ENCODE results near the gene DNAJC7. TPM values are rescaled to one million over a fixed set of nuclear protein-coding genes. Genes with fewer than 3 reads are reported as not detected.
A peak's percentile ranks its signal among the peaks of the same experiment; 100 is the strongest.
"Not testable (repeated sequence)": the region's sequence is repeated elsewhere in the genome, so short reads cannot be mapped to it uniquely, and the experiment has no call there.

Gene DNAJC7
- total and polyA plus RNA-seq, 2 experiments from 2014 or later, result 50.1 to 73.6 TPM

- peaks cover 22% of the 10 kb centered on the region for H3K4me1 ChIP-seq (ENCODE audit: insufficient read depth)
- peaks cover 9% of the 10 kb centered on the region for H4K20me1 ChIP-seq (ENCODE audit: insufficient read depth, poor library complexity, severe bottlenecking)
- DNase-seq (ENCODE audit: low spot score), result no peak
- H2AFZ ChIP-seq, result no peak overlapping the region
- no peaks in the 10 kb centered on the region for H3K9me2 ChIP-seq (replicated peaks; ENCODE audit: insufficient read depth)
- H3K79me2 ChIP-seq, result peaks cover 63% of the 10 kb centered on the region
- H3K27ac ChIP-seq, result no peak overlapping the region
- TF ChIP-seq CTCF (IDR thresholded peaks at IDR 0.05; ENCODE audit: poor library complexity), result no peak
- no peak for TF ChIP-seq EZH2phosphoT487 (IDR thresholded peaks at IDR 0.05; ENCODE audit: low read depth, severe bottlenecking, unreplicated experiment)
- no peak for TF ChIP-seq EZH2 (IDR thresholded peaks at IDR 0.05; ENCODE audit: borderline replicate concordance)
- no peak overlapping the region for H3K4me3 ChIP-seq
- H3K27me3 ChIP-seq, result no peaks in the 10 kb centered on the region
- peak overlapping the region; percentile 80 for H3K4me2 ChIP-seq
- H3K9me3 ChIP-seq (ENCODE audit: low read depth), result no peaks in the 10 kb centered on the region
- H3K36me3 ChIP-seq (replicated peaks; ENCODE audit: insufficient read depth, low read depth), result no peaks in the 10 kb centered on the region
- 99% methylated on average over 4 of the region's 4 CpGs for WGBS (ENCODE audit: low lambda C conversion rate, missing lambda C conversion rate)
Measured at GRCh38 chr17:42018988-42019387, 1.7 kb upstream of the DNAJC7 start.

- no peak for TF ChIP-seq EZH2phosphoT487 (IDR thresholded peaks at IDR 0.05; ENCODE audit: low read depth, severe bottlenecking, unreplicated experiment)
- TF ChIP-seq EZH2 (IDR thresholded peaks at IDR 0.05; ENCODE audit: borderline replicate concordance), result no peak
- TF ChIP-seq CTCF (IDR thresholded peaks at IDR 0.05; ENCODE audit: poor library complexity), result no peak
- Histone ChIP-seq H3K9me3 (ENCODE audit: low read depth) (no peaks in the 10 kb centered on the region), H3K9me2 (replicated peaks; ENCODE audit: insufficient read depth) (no peaks in the 10 kb centered on the region), H3K4me3 (peak overlapping the region; percentile 84), H3K4me2 (peak overlapping the region; percentile 80), H4K20me1 (ENCODE audit: insufficient read depth, poor library complexity, severe bottlenecking) (peaks cover 16% of the 10 kb centered on the region), H3K27me3 (no peaks in the 10 kb centered on the region), H3K36me3 (replicated peaks; ENCODE audit: insufficient read depth, low read depth) (no peaks in the 10 kb centered on the region), H3K79me2 (peaks cover 70% of the 10 kb centered on the region), H3K27ac (peak overlapping the region; percentile 97), H2AFZ (peak overlapping the region; percentile 74), H3K4me1 (ENCODE audit: insufficient read depth) (peaks cover 22% of the 10 kb centered on the region)
- DNase-seq (ENCODE audit: low spot score), result no peak
- 22% methylated on average over 3 of the region's 3 CpGs for WGBS (ENCODE audit: low lambda C conversion rate, missing lambda C conversion rate)
Measured at GRCh38 chr17:42018339-42018738, 1.1 kb upstream of the DNAJC7 start.

- DNase-seq (ENCODE audit: low spot score), result no peak
- Histone ChIP-seq H3K9me2 (replicated peaks; ENCODE audit: insufficient read depth) (no peaks in the 10 kb centered on the region), H3K27ac (peak overlapping the region; percentile 97), H3K79me2 (peaks cover 75% of the 10 kb centered on the region), H3K4me1 (ENCODE audit: insufficient read depth) (peaks cover 22% of the 10 kb centered on the region), H3K36me3 (replicated peaks; ENCODE audit: insufficient read depth, low read depth) (no peaks in the 10 kb centered on the region), H2AFZ (peak overlapping the region; percentile 74), H4K20me1 (ENCODE audit: insufficient read depth, poor library complexity, severe bottlenecking) (peaks cover 21% of the 10 kb centered on the region), H3K4me3 (peak overlapping the region; percentile 84), H3K4me2 (peak overlapping the region; percentile 80), H3K9me3 (ENCODE audit: low read depth) (no peaks in the 10 kb centered on the region), H3K27me3 (no peaks in the 10 kb centered on the region)
- no peak for TF ChIP-seq EZH2phosphoT487 (IDR thresholded peaks at IDR 0.05; ENCODE audit: low read depth, severe bottlenecking, unreplicated experiment)
- no peak for TF ChIP-seq EZH2 (IDR thresholded peaks at IDR 0.05; ENCODE audit: borderline replicate concordance)
- TF ChIP-seq CTCF (IDR thresholded peaks at IDR 0.05; ENCODE audit: poor library complexity), result no peak
- 6% methylated on average over 11 of the region's 11 CpGs for WGBS (ENCODE audit: low lambda C conversion rate, missing lambda C conversion rate)
Measured at GRCh38 chr17:42017866-42018200, 594 bp upstream of the DNAJC7 start.

- H3K4me2 ChIP-seq, result peak overlapping the region; percentile 84
- H2AFZ ChIP-seq, result peak overlapping the region; percentile 56
- TF ChIP-seq CTCF (IDR thresholded peaks at IDR 0.05; ENCODE audit: poor library complexity) (no peak), EZH2 (IDR thresholded peaks at IDR 0.05; ENCODE audit: borderline replicate concordance) (no peak), EZH2phosphoT487 (IDR thresholded peaks at IDR 0.05; ENCODE audit: low read depth, severe bottlenecking, unreplicated experiment) (no peak)
- peaks cover 34% of the 10 kb centered on the region for H4K20me1 ChIP-seq (ENCODE audit: insufficient read depth, poor library complexity, severe bottlenecking)
- H3K9me2 ChIP-seq (replicated peaks; ENCODE audit: insufficient read depth), result no peaks in the 10 kb centered on the region
- peaks cover 85% of the 10 kb centered on the region for H3K79me2 ChIP-seq
- peak; percentile 36 for DNase-seq (ENCODE audit: low spot score)
- H3K36me3 ChIP-seq (replicated peaks; ENCODE audit: insufficient read depth, low read depth), result no peaks in the 10 kb centered on the region
- WGBS (ENCODE audit: low lambda C conversion rate, missing lambda C conversion rate), result 6% methylated on average over 12 of the region's 12 CpGs
- peak overlapping the region; percentile 97 for H3K27ac ChIP-seq
- H3K9me3 ChIP-seq (ENCODE audit: low read depth), result no peaks in the 10 kb centered on the region
- H3K4me3 ChIP-seq, result peak overlapping the region; percentile 84
- H3K4me1 ChIP-seq (ENCODE audit: insufficient read depth), result peaks cover 22% of the 10 kb centered on the region
- no peaks in the 10 kb centered on the region for H3K27me3 ChIP-seq
Measured at GRCh38 chr17:42016411-42016831, 818 bp downstream of the DNAJC7 start.

- H3K36me3 ChIP-seq (replicated peaks; ENCODE audit: insufficient read depth, low read depth); H3K27ac ChIP-seq; DNase-seq (ENCODE audit: low spot score); H3K4me2 ChIP-seq; H3K27me3 ChIP-seq; H2AFZ ChIP-seq; H3K9me3 ChIP-seq (ENCODE audit: low read depth); H3K4me3 ChIP-seq; H3K9me2 ChIP-seq (replicated peaks; ENCODE audit: insufficient read depth): not testable (repeated sequence)
- peaks cover 87% of the 10 kb centered on the region for H3K79me2 ChIP-seq
- peaks cover 15% of the 10 kb centered on the region for H3K4me1 ChIP-seq (ENCODE audit: insufficient read depth)
- 95% methylated on average over 12 of the region's 12 CpGs for WGBS (ENCODE audit: low lambda C conversion rate, missing lambda C conversion rate)
- H4K20me1 ChIP-seq (ENCODE audit: insufficient read depth, poor library complexity, severe bottlenecking), result peaks cover 60% of the 10 kb centered on the region
Measured at GRCh38 chr17:42013740-42014139, 3.5 kb downstream of the DNAJC7 start.

Measured in hepatocyte (in vitro differentiated cells).